ENCODE data around the gene PLRG1.
"Not testable (repeated sequence)": the region's sequence is repeated elsewhere in the genome, so short reads cannot be mapped to it uniquely, and the experiment has no call there.

The PLRG1 gene

GRCh38 chr4:154549894-154550790 lies at the start of gene PLRG1:
PLRG1 (minus strand) TSS chr4:154550400; CDS start chr4:154550308, 92 bp downstream.
- H3K36me3 ChIP-seq (ENCODE audit: control insufficient read depth in 5 of 5, insufficient read depth in 5 of 5, low read length in 5 of 5) = peaks cover 15 to 28% (median 23%) of the 10 kb centered on the region in 5 donors
- H3K4me3 ChIP-seq (ENCODE audit: low read depth in 1 of 5, low read length in 5 of 5) = peak within 1 kb of the TSS; percentile 86 to 99 (median 94)
- H3K4me1 ChIP-seq (ENCODE audit: control insufficient read depth in 5 of 5, insufficient read depth in 5 of 5, low read length in 5 of 5) = peaks cover 0 to 25% (median 20%) of the 10 kb centered on the region in 5 donors
- peak within 1 kb of the TSS; percentile 85 to 97 (median 95) for H3K9ac ChIP-seq (ENCODE audit: low read length in 5 of 5)
- H3K9me3 ChIP-seq (ENCODE audit: control insufficient read depth in 5 of 5, low read length in 5 of 5) = no peaks in the 10 kb centered on the region
- H3K27me3 ChIP-seq (ENCODE audit: control insufficient read depth in 5 of 5, insufficient read depth in 4 of 5, low read length in 5 of 5) = no peaks in the 10 kb centered on the region
- H3K27ac ChIP-seq (ENCODE audit: low read depth, low read length) = peak within 1 kb of the TSS; percentile 86

DNA sequence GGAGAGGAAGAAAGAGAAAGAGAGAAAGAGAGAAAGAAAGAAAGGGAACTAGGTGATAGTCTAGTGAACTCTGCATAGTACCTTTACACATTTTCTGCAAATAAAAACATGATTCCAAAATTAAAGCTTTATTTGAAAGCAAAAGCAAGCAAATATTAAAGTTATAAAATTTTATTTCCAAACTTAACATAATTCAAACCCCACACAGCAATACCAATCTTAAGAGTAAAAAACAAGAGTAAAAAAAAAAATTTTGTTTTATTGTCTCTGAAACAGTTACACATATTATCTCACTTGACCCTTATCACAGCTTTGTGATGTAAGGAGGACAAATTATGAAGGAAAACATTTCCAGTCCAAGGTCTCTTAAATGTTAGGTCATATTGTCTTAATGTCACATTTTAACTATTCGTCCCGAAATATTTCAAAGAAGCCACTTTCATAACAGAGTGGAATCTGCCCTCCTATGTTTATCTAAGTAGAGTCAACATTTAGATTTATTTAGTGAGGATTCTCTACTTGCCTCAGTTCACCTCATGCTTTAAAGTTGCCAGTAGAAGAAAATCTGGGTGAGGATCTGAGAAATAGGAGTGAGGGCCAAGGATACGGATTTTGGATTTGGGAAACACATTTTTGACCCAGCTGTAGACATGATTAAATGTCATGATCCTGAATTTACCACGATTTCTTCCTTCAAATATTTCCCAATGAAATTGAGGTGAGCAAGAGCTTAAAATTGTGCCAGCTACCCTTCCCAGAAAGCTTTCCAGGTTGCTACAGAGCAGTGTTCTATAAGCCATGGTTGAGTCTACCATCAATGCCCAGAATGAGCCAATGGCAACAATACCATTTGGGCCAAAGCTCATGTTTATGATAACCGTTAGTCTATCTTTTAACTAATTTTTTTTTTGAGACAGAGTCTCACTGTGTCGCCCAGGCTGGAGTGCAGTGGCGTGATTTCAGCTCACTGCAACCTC lies 47.9 kb upstream of the PLRG1 start:
- H3K27me3 ChIP-seq (ENCODE audit: control insufficient read depth in 5 of 5, insufficient read depth in 4 of 5, low read length in 5 of 5) = no peaks in the 10 kb centered on the region
- H3K36me3 ChIP-seq (ENCODE audit: control insufficient read depth in 5 of 5, insufficient read depth in 5 of 5, low read length in 5 of 5) = no peaks in the 10 kb centered on the region

DNA sequence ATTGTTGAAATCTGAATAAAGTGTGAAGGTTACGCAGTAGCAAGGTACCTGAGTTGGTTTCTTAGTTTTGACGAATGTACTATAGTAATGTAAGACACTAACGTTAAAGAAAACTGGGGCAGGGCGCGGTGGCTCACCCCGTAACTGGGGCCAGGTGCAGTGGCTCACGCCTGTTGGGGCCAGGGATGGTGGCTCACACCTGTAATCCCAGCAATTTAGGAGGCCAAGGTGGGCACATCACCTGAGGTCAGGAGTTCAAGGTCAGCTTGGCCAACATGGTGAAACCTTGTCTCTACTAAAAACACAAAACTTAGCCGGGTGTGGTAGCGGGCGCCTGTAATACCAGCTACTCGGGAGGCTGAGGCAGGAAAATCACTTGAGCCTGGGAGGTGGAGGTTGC lies 47.1 kb upstream of the PLRG1 start:
- not testable (repeated sequence) for H3K27ac ChIP-seq (ENCODE audit: low read depth, low read length); H3K36me3 ChIP-seq (ENCODE audit: control insufficient read depth in 5 of 5, insufficient read depth in 5 of 5, low read length in 5 of 5); H3K9ac ChIP-seq (ENCODE audit: low read length in 5 of 5); H3K9me3 ChIP-seq (ENCODE audit: control insufficient read depth in 5 of 5, low read length in 5 of 5); H3K4me1 ChIP-seq (ENCODE audit: control insufficient read depth in 5 of 5, insufficient read depth in 5 of 5, low read length in 5 of 5); H3K27me3 ChIP-seq (ENCODE audit: control insufficient read depth in 5 of 5, insufficient read depth in 4 of 5, low read length in 5 of 5); H3K4me3 ChIP-seq (ENCODE audit: low read depth in 1 of 5, low read length in 5 of 5)

More for the DNA sequence above, 47.9 kb upstream of the PLRG1 start:
- Histone ChIP-seq H3K9ac (ENCODE audit: low read length in 5 of 5) (no peak overlapping the region), H3K9me3 (ENCODE audit: control insufficient read depth in 5 of 5, low read length in 5 of 5) (no peaks in the 10 kb centered on the region), H3K4me3 (ENCODE audit: low read depth in 1 of 5, low read length in 5 of 5) (no peak overlapping the region), H3K27ac (ENCODE audit: low read depth, low read length) (no peak overlapping the region), H3K4me1 (ENCODE audit: control insufficient read depth in 5 of 5, insufficient read depth in 5 of 5, low read length in 5 of 5) (no peaks in the 10 kb centered on the region)

GRCh38 chr4:154595807-154596206 lies 45.6 kb upstream of the PLRG1 start:
- Histone ChIP-seq H3K27me3 (ENCODE audit: control insufficient read depth in 5 of 5, insufficient read depth in 4 of 5, low read length in 5 of 5) (peaks cover 0 to under 1% (median 0%) of the 10 kb centered on the region in 5 donors), H3K9me3 (ENCODE audit: control insufficient read depth in 5 of 5, low read length in 5 of 5) (no peaks in the 10 kb centered on the region), H3K36me3 (ENCODE audit: control insufficient read depth in 5 of 5, insufficient read depth in 5 of 5, low read length in 5 of 5) (no peaks in the 10 kb centered on the region), H3K27ac (ENCODE audit: low read depth, low read length) (no peak overlapping the region), H3K9ac (ENCODE audit: low read length in 5 of 5) (no peak overlapping the region), H3K4me1 (ENCODE audit: control insufficient read depth in 5 of 5, insufficient read depth in 5 of 5, low read length in 5 of 5) (no peaks in the 10 kb centered on the region), H3K4me3 (ENCODE audit: low read depth in 1 of 5, low read length in 5 of 5) (no peak overlapping the region)

- H3K4me1 ChIP-seq (ENCODE audit: control insufficient read depth in 5 of 5, insufficient read depth in 5 of 5, low read length in 5 of 5); H3K27me3 ChIP-seq (ENCODE audit: control insufficient read depth in 5 of 5, insufficient read depth in 4 of 5, low read length in 5 of 5); H3K4me3 ChIP-seq (ENCODE audit: low read depth in 1 of 5, low read length in 5 of 5); H3K36me3 ChIP-seq (ENCODE audit: control insufficient read depth in 5 of 5, insufficient read depth in 5 of 5, low read length in 5 of 5); H3K27ac ChIP-seq (ENCODE audit: low read depth, low read length); H3K9ac ChIP-seq (ENCODE audit: low read length in 5 of 5); H3K9me3 ChIP-seq (ENCODE audit: control insufficient read depth in 5 of 5, low read length in 5 of 5): not testable (repeated sequence)
These were observed 44.1 kb upstream of the PLRG1 start for GRCh38 chr4:154594343-154594742.

DNA sequence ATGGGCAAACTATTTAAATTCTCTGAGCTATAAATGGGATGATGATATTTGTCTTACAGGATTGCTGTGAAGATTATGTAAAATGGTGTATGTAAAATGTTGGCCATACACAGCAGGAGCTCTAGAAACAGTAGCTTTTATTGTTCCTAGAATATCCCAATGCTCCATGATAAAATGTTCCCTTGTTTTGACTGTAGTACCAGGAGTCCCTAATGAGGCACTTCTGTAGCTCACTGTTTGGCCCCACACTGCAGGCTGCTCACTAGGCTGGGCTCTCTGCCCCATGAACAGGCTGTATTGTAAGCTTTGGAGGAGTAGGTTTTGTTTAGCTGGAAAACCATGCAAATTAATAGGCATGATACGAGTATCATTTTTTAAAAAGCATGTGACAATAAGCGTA lies 43.7 kb upstream of the PLRG1 start:
- no peak overlapping the region for H3K4me3 ChIP-seq (ENCODE audit: low read depth in 1 of 5, low read length in 5 of 5)
- H3K27me3 ChIP-seq (ENCODE audit: control insufficient read depth in 5 of 5, insufficient read depth in 4 of 5, low read length in 5 of 5) = peaks cover 0 to 9% (median 2%) of the 10 kb centered on the region in 5 donors
- no peak overlapping the region for H3K27ac ChIP-seq (ENCODE audit: low read depth, low read length)
- no peaks in the 10 kb centered on the region for H3K36me3 ChIP-seq (ENCODE audit: control insufficient read depth in 5 of 5, insufficient read depth in 5 of 5, low read length in 5 of 5)
- H3K9ac ChIP-seq (ENCODE audit: low read length in 5 of 5) = no peak overlapping the region
- H3K4me1 ChIP-seq (ENCODE audit: control insufficient read depth in 5 of 5, insufficient read depth in 5 of 5, low read length in 5 of 5) = no peaks in the 10 kb centered on the region
- H3K9me3 ChIP-seq (ENCODE audit: control insufficient read depth in 5 of 5, low read length in 5 of 5) = no peaks in the 10 kb centered on the region

DNA sequence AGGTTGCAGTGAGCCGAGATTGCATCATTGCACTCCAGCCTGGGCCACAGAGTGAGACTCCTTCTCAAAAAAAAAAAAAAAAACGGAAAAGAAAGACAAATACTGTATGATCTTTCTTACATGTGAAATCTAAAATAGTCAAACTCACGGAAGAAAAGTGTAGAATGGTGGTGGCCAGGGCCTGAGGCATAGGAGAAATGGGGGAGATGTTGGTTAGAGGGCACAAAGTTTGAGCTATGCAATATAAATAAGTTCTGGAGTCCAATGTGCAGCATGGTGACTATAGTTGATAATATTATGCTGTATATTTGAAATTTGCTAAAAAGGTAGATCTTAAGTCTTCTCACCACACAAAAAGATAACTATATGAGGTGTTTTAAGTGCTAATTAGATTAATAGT lies 41.7 kb upstream of the PLRG1 start:
- peaks cover 0 to 10% (median 2%) of the 10 kb centered on the region in 5 donors for H3K27me3 ChIP-seq (ENCODE audit: control insufficient read depth in 5 of 5, insufficient read depth in 4 of 5, low read length in 5 of 5)
- no peaks in the 10 kb centered on the region for H3K36me3 ChIP-seq (ENCODE audit: control insufficient read depth in 5 of 5, insufficient read depth in 5 of 5, low read length in 5 of 5)
- no peak overlapping the region for H3K4me3 ChIP-seq (ENCODE audit: low read depth in 1 of 5, low read length in 5 of 5)
- H3K4me1 ChIP-seq (ENCODE audit: control insufficient read depth in 5 of 5, insufficient read depth in 5 of 5, low read length in 5 of 5) = no peaks in the 10 kb centered on the region
- no peak overlapping the region for H3K27ac ChIP-seq (ENCODE audit: low read depth, low read length)
- no peaks in the 10 kb centered on the region for H3K9me3 ChIP-seq (ENCODE audit: control insufficient read depth in 5 of 5, low read length in 5 of 5)
- H3K9ac ChIP-seq (ENCODE audit: low read length in 5 of 5) = no peak overlapping the region

- Histone ChIP-seq H3K4me1 (ENCODE audit: control insufficient read depth in 5 of 5, insufficient read depth in 5 of 5, low read length in 5 of 5) (no peaks in the 10 kb centered on the region), H3K27me3 (ENCODE audit: control insufficient read depth in 5 of 5, insufficient read depth in 4 of 5, low read length in 5 of 5) (peaks cover 0 to 10% (median 2%) of the 10 kb centered on the region in 5 donors), H3K9me3 (ENCODE audit: control insufficient read depth in 5 of 5, low read length in 5 of 5) (no peaks in the 10 kb centered on the region), H3K36me3 (ENCODE audit: control insufficient read depth in 5 of 5, insufficient read depth in 5 of 5, low read length in 5 of 5) (no peaks in the 10 kb centered on the region), H3K27ac (ENCODE audit: low read depth, low read length) (no peak within 1 kb of the TSS), H3K9ac (ENCODE audit: low read length in 5 of 5) (no peak within 1 kb of the TSS), H3K4me3 (ENCODE audit: low read depth in 1 of 5, low read length in 5 of 5) (no peak within 1 kb of the TSS)
These were observed 40.3 kb upstream of the PLRG1 start, which contains the start of gene FGA for GRCh38 chr4:154590329-154591006. FGA (minus strand) TSS chr4:154590742; CDS start chr4:154590687, 55 bp downstream.

GRCh38 chr4:154589296-154590197 lies 39.3 kb upstream of the PLRG1 start:
- Histone ChIP-seq H3K27ac (ENCODE audit: low read depth, low read length) (no peak overlapping the region), H3K4me1 (ENCODE audit: control insufficient read depth in 5 of 5, insufficient read depth in 5 of 5, low read length in 5 of 5) (no peaks in the 10 kb centered on the region), H3K9me3 (ENCODE audit: control insufficient read depth in 5 of 5, low read length in 5 of 5) (no peaks in the 10 kb centered on the region), H3K9ac (ENCODE audit: low read length in 5 of 5) (no peak overlapping the region), H3K27me3 (ENCODE audit: control insufficient read depth in 5 of 5, insufficient read depth in 4 of 5, low read length in 5 of 5) (peaks cover 0 to 10% (median 2%) of the 10 kb centered on the region in 5 donors), H3K4me3 (ENCODE audit: low read depth in 1 of 5, low read length in 5 of 5) (no peak overlapping the region), H3K36me3 (ENCODE audit: control insufficient read depth in 5 of 5, insufficient read depth in 5 of 5, low read length in 5 of 5) (no peaks in the 10 kb centered on the region)

All from subcutaneous abdominal adipose tissue (tissue), 5 donors.